CD14-positive monocyte (primary cell): ENCODE measurements around the gene CNOT2. TPM values are rescaled to one million over a fixed set of nuclear protein-coding genes. Genes with fewer than 3 reads are reported as not detected.
A peak's percentile ranks its signal among the peaks of the same experiment; 100 is the strongest.

Source experiments
- DNase-seq, 3 donors: peaks; one replicate each; pipeline ENCODE4 v3.0.0-alpha.2; 2011 to 2022
- H2AFZ ChIP-seq: 2 replicates; pipeline ENCODE4 v1.6.0; 2012; ENCODE audit warnings: mild to moderate bottlenecking, low read depth, low read length, inconsistent platforms; ENCODE audit not compliant: insufficient read depth, poor library complexity, severe bottlenecking
- H3K27ac ChIP-seq, 2 donors: 1 replicate in 1 of 2; 2 replicates in 1 of 2; pipeline ENCODE4 v1.5.1; 2012 to 2013; ENCODE audit warnings: low read length in 2 of 2, control low read depth in 1 of 2, inconsistent platforms in 1 of 2, low read depth in 1 of 2, mild to moderate bottlenecking in 1 of 2
- H3K27me3 ChIP-seq, 2 donors: one replicate each; pipeline versions ENCODE4 v1.6.0 to v1.6.1; 2011 to 2013; ENCODE audit warnings: low read length in 2 of 2; ENCODE audit not compliant: control insufficient read depth in 2 of 2, insufficient read depth in 2 of 2
- H3K36me3 ChIP-seq, 2 donors: replicated peaks in 1 of 2; 1 replicate in 1 of 2; 2 replicates in 1 of 2; pipeline versions ENCODE4 v1.5.1 to v1.6.1; 2012 to 2013; ENCODE audit warnings: low read length in 2 of 2, control low read depth in 1 of 2, inconsistent platforms in 1 of 2, mild to moderate bottlenecking in 1 of 2; ENCODE audit not compliant: insufficient read depth in 2 of 2, control insufficient read depth in 1 of 2
- H3K4me1 ChIP-seq, 2 donors: 1 replicate in 1 of 2; 2 replicates in 1 of 2; pipeline versions ENCODE4 v1.5.1 to v1.6.1; 2012 to 2013; ENCODE audit warnings: low read length in 2 of 2, control low read depth in 1 of 2, inconsistent platforms in 1 of 2, mild to moderate bottlenecking in 1 of 2, moderate library complexity in 1 of 2; ENCODE audit not compliant: insufficient read depth in 2 of 2, control insufficient read depth in 1 of 2
- H3K4me2 ChIP-seq: replicated peaks from 2 replicates; pipeline ENCODE3; 2012; ENCODE audit warnings: low read length, moderate library complexity, mild to moderate bottlenecking; ENCODE audit not compliant: poor library complexity, severe bottlenecking; ENCODE audit errors: extremely low read depth
- H3K4me3 ChIP-seq, 3 experiments: fragments of 200-600 bp in 1 of 3; sonication (generic) in 1 of 3; replicated peaks in 1 of 3; 1 replicate in 2 of 3; 2 replicates in 1 of 3; pipeline ENCODE4 v1.5.1; 2011 to 2013; ENCODE audit warnings: low read length in 3 of 3, mild to moderate bottlenecking in 3 of 3, control low read depth in 2 of 3, low read depth in 2 of 3, inconsistent platforms in 1 of 3, moderate library complexity in 1 of 3
- H3K79me2 ChIP-seq: 2 replicates; pipeline ENCODE4 v1.6.0; 2012; ENCODE audit warnings: mild to moderate bottlenecking, control low read depth, inconsistent platforms, low read length, moderate library complexity; ENCODE audit not compliant: insufficient read depth
- H3K9ac ChIP-seq: 2 replicates; pipeline ENCODE4 v1.6.0; 2017; ENCODE audit warnings: low read length, mild to moderate bottlenecking; ENCODE audit not compliant: insufficient read depth, poor library complexity, severe bottlenecking
- H3K9me3 ChIP-seq, 2 donors: replicated peaks in 1 of 2; 1 replicate in 1 of 2; 2 replicates in 1 of 2; pipeline versions ENCODE4 v1.5.1 to v1.6.1; 2012 to 2013; ENCODE audit warnings: low read length in 2 of 2, control low read depth in 1 of 2; ENCODE audit not compliant: control insufficient read depth in 1 of 2, insufficient read depth in 1 of 2
- H4K20me1 ChIP-seq: 2 replicates; pipeline ENCODE4 v1.6.0; 2012; ENCODE audit warnings: mild to moderate bottlenecking, low read length, control low read depth, moderate library complexity; ENCODE audit not compliant: insufficient read depth
- H3K27ac Mint-ChIP-seq, 7 donors: one replicate each; pipeline ENCODE4 v1.8.0; 2020; ENCODE audit warnings: mild to moderate bottlenecking in 7 of 7, mixed read lengths in 7 of 7, moderate library complexity in 6 of 7, inconsistent platforms in 2 of 7
- H3K27me3 Mint-ChIP-seq, 3 donors: one replicate each; pipeline ENCODE4 v1.8.0; 2021 to 2022; ENCODE audit warnings: low read depth in 3 of 3, mild to moderate bottlenecking in 3 of 3, mixed read lengths in 3 of 3, moderate library complexity in 3 of 3, inconsistent platforms in 1 of 3
- H3K36me3 Mint-ChIP-seq, 2 donors: one replicate each; pipeline ENCODE4 v1.8.0; 2020; ENCODE audit warnings: mixed read lengths in 2 of 2, inconsistent platforms in 1 of 2, mild to moderate bottlenecking in 1 of 2
- H3K4me1 Mint-ChIP-seq: one replicate; pipeline ENCODE4 v1.8.0; 2020; ENCODE audit warnings: mild to moderate bottlenecking, mixed read lengths
- H3K4me3 Mint-ChIP-seq, 2 donors: one replicate each; pipeline ENCODE4 v1.8.0; 2020; ENCODE audit warnings: mild to moderate bottlenecking in 2 of 2, mixed read lengths in 2 of 2, moderate library complexity in 1 of 2
- H3K9me3 Mint-ChIP-seq, 7 donors: one replicate each; pipeline ENCODE4 v1.8.0; 2020 to 2022; ENCODE audit warnings: mixed read lengths in 7 of 7, mild to moderate bottlenecking in 6 of 7, moderate library complexity in 6 of 7, inconsistent platforms in 2 of 7
- CTCF ChIP-seq: fragments of 200-600 bp; IDR thresholded peaks from one replicate; pipeline ENCODE4 v1.8.0; 2022; ENCODE audit warnings: antibody characterized with exemption, mild to moderate bottlenecking
- WGBS: methylation state at CpG from one replicate; pipeline ENCODE4 v1.1.5; 2013; ENCODE audit warnings: missing lambda C conversion rate; ENCODE audit not compliant: insufficient coverage; 5-methylcytosine and 5-hydroxymethylcytosine counted together
- intact Hi-C, 2 donors: fragments of 100-400 bp; cut with micrococcal nuclease; formaldehyde crosslinking; loops; one replicate each; pipeline versions ENCODE4 v1.15.0 to v1.15.1; 2023
- polyA plus RNA-seq, 3 donors: library from polyadenylated mRNA; depleted of rRNA in 1 of 3; unstranded in 2 of 3; stranded (reverse) in 1 of 3; fragments of 300-500 nt in 2 of 3; fragments of >200 nt in 1 of 3; fragmentation: Illumina TruSeq in 2 of 3; gene quantifications; 1 replicate in 2 of 3; 2 replicates in 1 of 3; pipeline ENCODE4 v1.2.3, GENCODE V29; 2012 to 2021

Gene CNOT2
- polyA plus RNA-seq, 3 donors, result 49.8 to 77.2 (median 72.7) TPM

DNA sequence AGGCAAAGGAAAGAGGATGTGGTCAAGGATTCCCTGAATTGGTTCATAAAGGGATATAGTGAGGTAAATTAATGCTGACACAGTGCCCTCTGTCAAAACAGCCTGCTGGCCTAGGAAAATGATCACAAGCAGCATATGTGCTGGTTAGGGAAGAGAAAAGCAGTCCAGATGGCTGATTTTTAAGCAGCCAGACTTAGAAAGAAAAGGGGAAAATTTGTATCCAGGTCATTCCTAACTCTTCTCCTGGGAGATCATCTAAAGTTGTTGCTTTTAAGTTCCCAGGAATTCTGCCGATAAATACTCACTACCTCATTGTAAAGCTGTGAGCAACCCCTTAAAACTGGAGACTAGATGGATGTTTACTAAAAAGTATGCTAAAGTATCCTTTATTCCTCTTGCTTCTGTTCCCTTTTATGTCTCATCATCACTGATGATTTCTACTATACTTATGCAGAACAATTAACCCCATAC, 46.4 kb upstream of the CNOT2 start:
- WGBS, result no CpG with 5 or more reads among the region's 1 CpG
- Histone ChIP-seq H3K9ac (no peak overlapping the region), H3K4me3 (no peak overlapping the region), H3K4me1 (peaks cover 0 to 14% of the 10 kb centered on the region in 2 donors), H3K9me3 (no peaks in the 10 kb centered on the region), H3K27me3 (no peaks in the 10 kb centered on the region), H3K4me2 (no peak overlapping the region), H4K20me1 (no peaks in the 10 kb centered on the region), H3K36me3 (no peaks in the 10 kb centered on the region), H3K79me2 (no peaks in the 10 kb centered on the region), H3K27ac (no peak overlapping the region), H2AFZ (no peak overlapping the region)
- peak overlapping the region in 2 of 7 donors; percentile 20 to 58 for H3K27ac Mint-ChIP-seq
- TF ChIP-seq CTCF, result no peak
- peak overlapping the region in 1 of 2 donors; percentile 7 for H3K4me3 Mint-ChIP-seq
- peaks cover 0 to 2% (median 0%) of the 10 kb centered on the region in 3 donors for H3K27me3 Mint-ChIP-seq
- peaks cover 16% of the 10 kb centered on the region for H3K4me1 Mint-ChIP-seq
- DNase-seq, result peak in 1 of 3 donors; percentile 14
- H3K9me3 Mint-ChIP-seq, result no peaks in the 10 kb centered on the region
- intact Hi-C loops, result no loop called here
- no peaks in the 10 kb centered on the region for H3K36me3 Mint-ChIP-seq

GRCh38 chr12:70197345-70197744, 45.9 kb upstream of the CNOT2 start:
- Mint-ChIP-seq H3K36me3 (no peaks in the 10 kb centered on the region), H3K27ac (no peak overlapping the region), H3K4me3 (no peak overlapping the region), H3K27me3 (peaks cover 0 to 2% (median 0%) of the 10 kb centered on the region in 3 donors), H3K4me1 (peaks cover 16% of the 10 kb centered on the region), H3K9me3 (no peaks in the 10 kb centered on the region)
- no peak overlapping the region for H3K4me2 ChIP-seq
- no peaks in the 10 kb centered on the region for H3K9me3 ChIP-seq
- H3K27me3 ChIP-seq, result no peaks in the 10 kb centered on the region
- no peak for DNase-seq
- TF ChIP-seq CTCF, result no peak
- H4K20me1 ChIP-seq, result no peaks in the 10 kb centered on the region
- intact Hi-C loops, result no loop called here
- H3K27ac ChIP-seq, result no peak overlapping the region
- no peak overlapping the region for H2AFZ ChIP-seq
- no peaks in the 10 kb centered on the region for H3K36me3 ChIP-seq
- H3K4me1 ChIP-seq, result peaks cover 0 to 14% of the 10 kb centered on the region in 2 donors
- H3K79me2 ChIP-seq, result no peaks in the 10 kb centered on the region
- no peak overlapping the region for H3K9ac ChIP-seq
- no peak overlapping the region for H3K4me3 ChIP-seq
